ENCODE results near the gene GGA2. TPM values are rescaled to one million over a fixed set of nuclear protein-coding genes. Genes with fewer than 3 reads are reported as not detected.
"Not testable (repeated sequence)": the region's sequence is repeated elsewhere in the genome, so short reads cannot be mapped to it uniquely, and the experiment has no call there.

The GGA2 gene
- total RNA-seq, 1 donor from 2014 or later: 12.4 TPM

DNA sequence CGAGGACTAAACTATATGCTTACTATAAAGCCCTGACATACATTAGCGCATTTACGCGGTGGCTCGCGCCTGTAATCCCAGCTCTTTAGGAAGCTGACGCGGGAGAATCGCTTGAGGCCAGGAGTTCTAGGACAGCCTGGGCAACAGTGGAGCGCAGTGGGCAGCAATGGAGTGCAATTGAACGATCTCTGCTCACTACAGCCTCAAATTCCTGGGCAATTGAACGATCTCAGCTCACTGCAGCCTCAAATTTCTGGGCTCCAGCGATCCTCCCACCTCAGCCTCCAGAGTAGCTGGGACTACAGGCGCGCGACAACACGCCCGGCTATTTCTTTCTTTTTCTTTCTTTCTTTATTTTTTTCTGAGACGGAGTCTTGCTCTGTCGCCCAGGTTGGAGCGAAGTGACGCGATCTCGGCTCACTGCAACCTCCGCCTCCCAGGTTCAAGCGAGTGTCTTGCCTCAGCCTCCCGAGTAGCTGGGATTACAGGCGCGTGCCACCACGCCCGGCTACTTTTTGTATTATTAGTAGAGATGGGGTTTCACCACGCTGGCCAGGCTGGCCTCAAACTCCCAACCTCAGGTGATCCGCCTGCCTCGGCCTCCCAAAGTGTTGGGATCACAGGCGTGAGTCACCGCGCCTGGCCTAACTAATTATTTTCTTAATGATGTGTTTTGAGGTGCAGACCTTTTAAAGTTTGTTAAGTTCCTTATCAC lies 56.8 kb downstream of the GGA2 start:
- TF ChIP-seq, protein P1, sequence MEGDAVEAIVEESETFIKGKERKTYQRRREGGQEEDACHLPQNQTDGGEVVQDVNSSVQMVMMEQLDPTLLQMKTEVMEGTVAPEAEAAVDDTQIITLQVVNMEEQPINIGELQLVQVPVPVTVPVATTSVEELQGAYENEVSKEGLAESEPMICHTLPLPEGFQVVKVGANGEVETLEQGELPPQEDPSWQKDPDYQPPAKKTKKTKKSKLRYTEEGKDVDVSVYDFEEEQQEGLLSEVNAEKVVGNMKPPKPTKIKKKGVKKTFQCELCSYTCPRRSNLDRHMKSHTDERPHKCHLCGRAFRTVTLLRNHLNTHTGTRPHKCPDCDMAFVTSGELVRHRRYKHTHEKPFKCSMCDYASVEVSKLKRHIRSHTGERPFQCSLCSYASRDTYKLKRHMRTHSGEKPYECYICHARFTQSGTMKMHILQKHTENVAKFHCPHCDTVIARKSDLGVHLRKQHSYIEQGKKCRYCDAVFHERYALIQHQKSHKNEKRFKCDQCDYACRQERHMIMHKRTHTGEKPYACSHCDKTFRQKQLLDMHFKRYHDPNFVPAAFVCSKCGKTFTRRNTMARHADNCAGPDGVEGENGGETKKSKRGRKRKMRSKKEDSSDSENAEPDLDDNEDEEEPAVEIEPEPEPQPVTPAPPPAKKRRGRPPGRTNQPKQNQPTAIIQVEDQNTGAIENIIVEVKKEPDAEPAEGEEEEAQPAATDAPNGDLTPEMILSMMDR (IDR thresholded peaks at IDR 0.05; ENCODE audit: insufficient read depth, low read length, severe bottlenecking): no peak
- no peaks in the 10 kb centered on the region for H3K36me3 ChIP-seq (ENCODE audit: control insufficient read depth, insufficient read depth, low read length)
- peak overlapping the region; percentile 100 for H3K4me3 ChIP-seq (ENCODE audit: low read depth, low read length)
- FAIRE-seq (no peak), DNase-seq (ENCODE audit: low read depth) (no peak)
- H3K27me3 ChIP-seq (ENCODE audit: control insufficient read depth, insufficient read depth, low read length): no peaks in the 10 kb centered on the region

DNA sequence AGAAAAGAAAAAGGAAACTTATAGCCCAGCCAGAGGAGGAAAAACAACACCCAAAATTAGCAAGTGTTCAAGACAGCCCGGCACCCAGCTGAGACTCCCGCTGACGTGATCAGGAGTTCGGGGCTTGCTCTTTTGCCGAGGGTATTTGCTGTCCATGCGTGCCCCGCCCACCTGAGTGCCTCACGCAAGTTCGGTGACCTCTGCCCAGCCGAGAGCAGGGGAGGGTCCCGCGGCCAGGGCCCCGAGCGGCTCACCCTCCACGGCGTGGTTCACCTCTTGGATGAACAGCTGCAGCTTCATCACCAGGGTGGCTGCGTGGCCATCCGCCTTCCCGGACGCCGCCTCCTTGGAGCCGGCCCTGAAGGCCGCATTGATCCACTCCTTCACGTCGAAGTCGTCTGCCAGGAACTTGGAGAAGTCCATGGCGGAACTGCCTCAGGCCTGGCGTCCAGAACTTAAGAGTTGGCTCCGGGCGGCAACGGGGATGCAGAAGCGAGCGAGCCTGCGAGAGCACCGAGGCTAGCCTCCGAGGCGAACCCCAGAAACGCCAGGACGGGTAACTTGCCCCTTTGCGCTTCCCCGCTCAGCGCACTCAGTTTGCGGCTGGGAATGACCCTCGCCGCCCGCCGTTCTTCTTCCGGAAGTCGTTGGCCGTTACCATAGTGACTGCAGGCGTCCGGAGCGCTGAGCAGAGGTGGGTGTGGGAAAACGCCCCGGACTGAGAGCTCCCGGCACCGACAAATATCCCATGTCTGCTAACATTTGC lies 57.5 kb downstream of the GGA2 start, which contains the start of gene COG7:
COG7 (minus strand) TSS at position 618 of the 766 bp plus-strand sequence; CDS start at position 423, 195 bp downstream.
- no peak for FAIRE-seq
- DNase-seq (ENCODE audit: low read depth): peak; percentile 74
- TF ChIP-seq, protein P1 (IDR thresholded peaks at IDR 0.05; ENCODE audit: insufficient read depth, low read length, severe bottlenecking): no peak

DNA sequence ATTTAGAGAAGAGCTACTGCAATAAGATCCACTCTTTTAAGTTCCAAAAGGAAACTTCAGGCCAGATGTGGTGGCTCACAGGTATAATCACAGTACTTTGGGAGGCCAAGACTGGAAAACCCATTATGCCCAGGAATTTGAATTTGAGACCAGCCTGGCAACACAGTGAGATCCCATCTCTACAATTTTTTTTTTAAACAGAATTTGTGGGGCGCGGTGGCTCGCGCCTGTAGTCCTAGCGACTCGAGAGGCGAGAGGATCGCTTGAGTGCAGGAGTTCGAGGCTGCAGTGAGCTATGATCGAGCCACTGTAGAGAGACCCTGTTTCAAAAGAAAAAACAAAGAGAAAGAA lies 58.1 kb downstream of the GGA2 start:
- FAIRE-seq (no peak), DNase-seq (ENCODE audit: low read depth) (no peak)
- Histone ChIP-seq H3K4me3 (ENCODE audit: low read depth, low read length) (peak overlapping the region; percentile 100), H3K27me3 (ENCODE audit: control insufficient read depth, insufficient read depth, low read length) (no peaks in the 10 kb centered on the region), H3K36me3 (ENCODE audit: control insufficient read depth, insufficient read depth, low read length) (no peaks in the 10 kb centered on the region)
- TF ChIP-seq, protein P1 (IDR thresholded peaks at IDR 0.05; ENCODE audit: insufficient read depth, low read length, severe bottlenecking): no peak

More for the DNA sequence above, 57.5 kb downstream of the GGA2 start, which contains the start of gene COG7:
- no peaks in the 10 kb centered on the region for H3K27me3 ChIP-seq (ENCODE audit: control insufficient read depth, insufficient read depth, low read length)
- H3K36me3 ChIP-seq (ENCODE audit: control insufficient read depth, insufficient read depth, low read length): no peaks in the 10 kb centered on the region
- H3K4me3 ChIP-seq (ENCODE audit: low read depth, low read length): peak within 1 kb of the TSS; percentile 100

DNA sequence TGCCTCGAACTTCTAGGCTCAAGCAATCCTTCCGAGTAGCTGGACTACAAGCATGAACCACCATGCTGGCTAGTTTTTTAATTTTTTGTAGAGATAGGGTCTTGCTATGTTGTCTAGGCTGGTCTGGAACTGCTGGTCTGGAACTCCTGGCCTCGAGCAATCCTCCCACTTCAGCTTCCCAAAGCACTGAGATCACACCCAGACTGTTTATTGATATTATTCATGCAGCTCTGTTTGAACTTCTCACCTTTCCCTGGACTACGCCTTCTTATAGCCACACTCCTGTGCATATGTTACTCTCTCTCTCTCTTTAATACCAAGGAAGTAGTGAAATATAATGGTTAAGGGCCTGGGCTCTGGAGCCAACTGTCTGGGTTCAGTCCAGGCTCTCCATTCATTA lies 61.9 kb downstream of the GGA2 start:
- no peak for FAIRE-seq
- H3K36me3 ChIP-seq (ENCODE audit: control insufficient read depth, insufficient read depth, low read length): peaks cover 1% of the 10 kb centered on the region
- peak; percentile 58 for DNase-seq (ENCODE audit: low read depth)
- no peak overlapping the region for H3K4me3 ChIP-seq (ENCODE audit: low read depth, low read length)
- no peaks in the 10 kb centered on the region for H3K27me3 ChIP-seq (ENCODE audit: control insufficient read depth, insufficient read depth, low read length)
- TF ChIP-seq, protein P1 (IDR thresholded peaks at IDR 0.05; ENCODE audit: insufficient read depth, low read length, severe bottlenecking): no peak

DNA sequence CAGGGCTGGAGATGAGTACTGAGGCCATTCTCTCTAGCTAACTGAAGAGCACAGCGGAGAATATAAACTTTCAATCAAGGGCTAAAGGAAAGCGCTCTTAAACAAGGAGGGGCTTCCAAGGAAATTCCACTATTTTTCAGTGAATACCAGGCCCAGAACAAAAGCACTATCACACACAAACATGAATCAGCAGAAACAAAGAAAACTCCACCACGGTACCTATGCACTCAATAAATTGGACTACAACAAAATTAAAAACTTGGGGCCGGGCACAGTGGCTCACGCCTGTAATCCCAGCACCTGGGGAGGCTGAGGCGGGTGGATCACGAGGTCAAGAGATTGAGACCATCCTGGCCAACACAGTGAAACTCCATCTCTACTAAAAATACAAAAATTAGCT lies 72.8 kb downstream of the GGA2 start:
- H3K27me3 ChIP-seq (ENCODE audit: control insufficient read depth, insufficient read depth, low read length); H3K4me3 ChIP-seq (ENCODE audit: low read depth, low read length); FAIRE-seq; DNase-seq (ENCODE audit: low read depth); H3K36me3 ChIP-seq (ENCODE audit: control insufficient read depth, insufficient read depth, low read length): not testable (repeated sequence)

DNA sequence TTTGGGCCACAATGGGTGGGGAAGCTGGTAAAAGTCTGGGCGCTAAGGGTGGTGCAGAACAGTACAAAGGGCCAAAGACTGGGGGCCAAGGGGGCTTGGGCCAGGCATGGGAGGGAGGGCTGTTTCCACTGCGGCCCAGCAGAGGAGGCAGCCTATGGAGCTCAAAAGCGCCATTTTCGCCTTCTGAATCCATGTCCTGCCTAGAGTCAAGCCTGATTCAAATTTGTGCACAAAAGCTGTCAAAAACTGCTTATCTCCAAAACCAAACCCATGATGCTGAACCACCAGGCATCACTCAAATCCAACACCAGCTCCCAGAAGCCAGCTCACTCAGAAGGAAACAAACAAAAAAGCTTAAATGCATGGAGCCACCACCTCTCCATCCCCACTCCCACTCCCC lies 73.3 kb downstream of the GGA2 start:
- Histone ChIP-seq H3K4me3 (ENCODE audit: low read depth, low read length) (no peak overlapping the region), H3K36me3 (ENCODE audit: control insufficient read depth, insufficient read depth, low read length) (peaks cover 6% of the 10 kb centered on the region), H3K27me3 (ENCODE audit: control insufficient read depth, insufficient read depth, low read length) (no peaks in the 10 kb centered on the region)
- TF ChIP-seq, protein P1 (IDR thresholded peaks at IDR 0.05; ENCODE audit: insufficient read depth, low read length, severe bottlenecking): no peak
- DNase-seq (ENCODE audit: low read depth): no peak
- no peak for FAIRE-seq

All from bronchial epithelial cell (primary cell).